DND-41 (cell line): ENCODE data around the gene DNAH11.

ENCODE experiments used
- ATAC-seq: fragments of 200-7000 bp; cut with Tn5 transposase; 3 replicates; pipeline ENCODE4 v1.9.1; 2021; ENCODE audit warnings: low read depth; ENCODE audit not compliant: insufficient read depth
- DNase-seq: peaks from one replicate; pipeline ENCODE4 v3.0.0-alpha.2; 2020
- H2AFZ ChIP-seq: 2 replicates; pipeline ENCODE4 v1.6.0; 2012; ENCODE audit warnings: low read depth, low read length
- H3K27ac ChIP-seq: 2 replicates; pipeline ENCODE4 v1.5.1; 2012; ENCODE audit warnings: low read length, inconsistent platforms
- H3K27me3 ChIP-seq: fragments of 200-600 bp; sonication (generic); 2 replicates; pipeline ENCODE4 v1.6.0; 2012; ENCODE audit warnings: low read length, mild to moderate bottlenecking, inconsistent platforms; ENCODE audit not compliant: insufficient read depth, poor library complexity
- H3K36me3 ChIP-seq: 2 replicates; pipeline ENCODE4 v1.5.1; 2012; ENCODE audit warnings: low read length, inconsistent platforms; ENCODE audit not compliant: insufficient read depth
- H3K4me1 ChIP-seq: 2 replicates; pipeline ENCODE4 v1.5.1; 2012; ENCODE audit warnings: mild to moderate bottlenecking, low read length; ENCODE audit not compliant: insufficient read depth
- H3K4me2 ChIP-seq: 2 replicates; pipeline ENCODE4 v1.6.0; 2012; ENCODE audit warnings: mild to moderate bottlenecking, moderate library complexity, low read length, inconsistent platforms; ENCODE audit not compliant: insufficient read depth
- H3K4me3 ChIP-seq, 2 experiments: fragments of 200-600 bp in 1 of 2; shearing (Covaris generic) in 1 of 2; 2 replicates each; pipeline ENCODE4 v1.5.1; 2012 to 2016; ENCODE audit warnings: inconsistent platforms in 2 of 2, low read length in 2 of 2, mild to moderate bottlenecking in 2 of 2, low read depth in 1 of 2, moderate library complexity in 1 of 2
- H3K79me2 ChIP-seq: 2 replicates; pipeline ENCODE4 v1.6.0; 2012; ENCODE audit warnings: low read length, inconsistent platforms; ENCODE audit not compliant: insufficient read depth
- H3K9ac ChIP-seq: 2 replicates; pipeline ENCODE4 v1.6.0; 2012; ENCODE audit warnings: low read depth, mild to moderate bottlenecking, inconsistent platforms, low read length, moderate library complexity
- H3K9me3 ChIP-seq: 2 replicates; pipeline ENCODE4 v1.5.1; 2012; ENCODE audit warnings: low read length, moderate library complexity, mild to moderate bottlenecking, inconsistent platforms; ENCODE audit not compliant: insufficient read depth, severe bottlenecking
- H4K20me1 ChIP-seq: 2 replicates; pipeline ENCODE4 v1.6.0; 2012; ENCODE audit warnings: low read length; ENCODE audit not compliant: insufficient read depth
- CTCF ChIP-seq: IDR thresholded peaks from 2 replicates; pipeline ENCODE4 v1.5.1; 2012; ENCODE audit warnings: borderline replicate concordance, low read length, moderate library complexity, mild to moderate bottlenecking; ENCODE audit not compliant: poor library complexity, severe bottlenecking; ENCODE audit errors: extremely low read depth
- EZH2 ChIP-seq: IDR thresholded peaks from 3 replicates; pipeline ENCODE4 v1.6.1; 2012; ENCODE audit warnings: borderline replicate concordance, low read depth, mild to moderate bottlenecking, moderate library complexity, low read length, inconsistent platforms; ENCODE audit not compliant: severe bottlenecking

DNAH11 gene

GRCh38 chr7:21585070-21585724, 42.4 kb downstream of the DNAH11 start:
- Histone ChIP-seq H3K9me3 (no peaks in the 10 kb centered on the region), H3K36me3 (no peaks in the 10 kb centered on the region), H2AFZ (no peak overlapping the region), H4K20me1 (no peaks in the 10 kb centered on the region), H3K27me3 (peaks cover 3% of the 10 kb centered on the region), H3K27ac (no peak overlapping the region), H3K4me2 (no peak overlapping the region), H3K9ac (no peak overlapping the region), H3K4me3 (no peak overlapping the region), H3K4me1 (no peaks in the 10 kb centered on the region), H3K79me2 (no peaks in the 10 kb centered on the region)
- no peak for DNase-seq
- TF ChIP-seq EZH2, result no peak
- no peak for TF ChIP-seq CTCF
- no peak for ATAC-seq

GRCh38 chr7:21587139-21587784, 44.4 kb downstream of the DNAH11 start:
- Histone ChIP-seq H3K4me1 (no peaks in the 10 kb centered on the region), H4K20me1 (no peaks in the 10 kb centered on the region), H3K9me3 (no peaks in the 10 kb centered on the region), H3K4me2 (no peak overlapping the region), H3K36me3 (no peaks in the 10 kb centered on the region), H3K27ac (no peak overlapping the region), H3K9ac (no peak overlapping the region), H3K79me2 (no peaks in the 10 kb centered on the region), H2AFZ (no peak overlapping the region), H3K27me3 (peaks cover 6% of the 10 kb centered on the region), H3K4me3 (no peak overlapping the region)
- TF ChIP-seq CTCF, result no peak
- TF ChIP-seq EZH2, result no peak
- ATAC-seq (no peak), DNase-seq (no peak)

GRCh38 chr7:21596801-21597200, 54.0 kb downstream of the DNAH11 start:
- H3K27ac ChIP-seq, result no peak overlapping the region
- no peaks in the 10 kb centered on the region for H3K9me3 ChIP-seq
- H3K4me3 ChIP-seq, result no peak overlapping the region
- DNase-seq (no peak), ATAC-seq (no peak)
- H3K79me2 ChIP-seq, result no peaks in the 10 kb centered on the region
- no peak overlapping the region for H3K4me2 ChIP-seq
- H3K9ac ChIP-seq, result no peak overlapping the region
- H4K20me1 ChIP-seq, result no peaks in the 10 kb centered on the region
- H3K4me1 ChIP-seq, result no peaks in the 10 kb centered on the region
- no peaks in the 10 kb centered on the region for H3K36me3 ChIP-seq
- TF ChIP-seq CTCF, result no peak
- no peak for TF ChIP-seq EZH2
- no peak overlapping the region for H2AFZ ChIP-seq
- peaks cover 3% of the 10 kb centered on the region for H3K27me3 ChIP-seq
